ENCODE data around the gene NMT1.

NMT1 gene

DNA sequence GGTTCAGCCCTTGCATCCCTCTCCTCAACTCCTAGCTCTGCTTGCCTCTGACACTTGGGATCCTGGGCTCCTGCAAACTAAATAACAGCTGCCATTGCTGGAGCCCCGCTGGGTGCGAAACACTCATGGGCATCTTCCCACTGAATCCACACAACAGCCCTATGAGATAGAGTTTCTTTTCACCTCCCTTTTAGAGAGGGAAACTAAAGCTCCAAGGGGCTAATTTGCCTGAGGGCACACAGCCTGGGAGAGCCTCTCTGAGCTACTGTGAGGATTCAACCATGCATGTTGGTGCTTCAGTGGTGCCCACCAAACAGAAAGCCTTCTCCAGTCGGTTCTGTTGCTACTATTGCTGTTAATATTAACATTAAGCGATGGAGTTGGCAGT, 78.4 kb downstream of the NMT1 start:
- Histone ChIP-seq H3K4me2 (ENCODE audit: insufficient read depth, low read length) (no peak overlapping the region), H3K4me1 (ENCODE audit: insufficient read depth, low read length) (peaks cover 17% of the 10 kb centered on the region), H3K4me3 (ENCODE audit: low read depth in 1 of 2, low read length in 2 of 2) (no peak overlapping the region), H3K79me2 (ENCODE audit: insufficient read depth, low read length) (peaks cover 7% of the 10 kb centered on the region; the same call in 1 of the 2 replicates), H3K27me3 (ENCODE audit: insufficient read depth, low read length, poor library complexity) (no peaks in the 10 kb centered on the region), H2AFZ (ENCODE audit: low read depth, low read length) (no peak overlapping the region), H3K36me3 (ENCODE audit: insufficient read depth, low read length) (peaks cover 11% of the 10 kb centered on the region; the same call in 1 of the 2 replicates), H4K20me1 (ENCODE audit: insufficient read depth, low read length) (no peaks in the 10 kb centered on the region), H3K9ac (ENCODE audit: low read depth, low read length) (no peak overlapping the region), H3K27ac (ENCODE audit: low read length) (no peak overlapping the region), H3K9me3 (ENCODE audit: insufficient read depth, low read length, severe bottlenecking) (no peaks in the 10 kb centered on the region)
- DNase-seq: no peak
- no peak for ATAC-seq (ENCODE audit: insufficient read depth, low read depth)
- TF ChIP-seq, protein P1, sequence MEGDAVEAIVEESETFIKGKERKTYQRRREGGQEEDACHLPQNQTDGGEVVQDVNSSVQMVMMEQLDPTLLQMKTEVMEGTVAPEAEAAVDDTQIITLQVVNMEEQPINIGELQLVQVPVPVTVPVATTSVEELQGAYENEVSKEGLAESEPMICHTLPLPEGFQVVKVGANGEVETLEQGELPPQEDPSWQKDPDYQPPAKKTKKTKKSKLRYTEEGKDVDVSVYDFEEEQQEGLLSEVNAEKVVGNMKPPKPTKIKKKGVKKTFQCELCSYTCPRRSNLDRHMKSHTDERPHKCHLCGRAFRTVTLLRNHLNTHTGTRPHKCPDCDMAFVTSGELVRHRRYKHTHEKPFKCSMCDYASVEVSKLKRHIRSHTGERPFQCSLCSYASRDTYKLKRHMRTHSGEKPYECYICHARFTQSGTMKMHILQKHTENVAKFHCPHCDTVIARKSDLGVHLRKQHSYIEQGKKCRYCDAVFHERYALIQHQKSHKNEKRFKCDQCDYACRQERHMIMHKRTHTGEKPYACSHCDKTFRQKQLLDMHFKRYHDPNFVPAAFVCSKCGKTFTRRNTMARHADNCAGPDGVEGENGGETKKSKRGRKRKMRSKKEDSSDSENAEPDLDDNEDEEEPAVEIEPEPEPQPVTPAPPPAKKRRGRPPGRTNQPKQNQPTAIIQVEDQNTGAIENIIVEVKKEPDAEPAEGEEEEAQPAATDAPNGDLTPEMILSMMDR (IDR thresholded peaks at IDR 0.05; ENCODE audit: borderline replicate concordance, extremely low read depth, low read length, poor library complexity, severe bottlenecking): no peak
- TF ChIP-seq EZH2 (IDR thresholded peaks at IDR 0.05; ENCODE audit: borderline replicate concordance, low read depth, low read length, severe bottlenecking): no peak

DNA sequence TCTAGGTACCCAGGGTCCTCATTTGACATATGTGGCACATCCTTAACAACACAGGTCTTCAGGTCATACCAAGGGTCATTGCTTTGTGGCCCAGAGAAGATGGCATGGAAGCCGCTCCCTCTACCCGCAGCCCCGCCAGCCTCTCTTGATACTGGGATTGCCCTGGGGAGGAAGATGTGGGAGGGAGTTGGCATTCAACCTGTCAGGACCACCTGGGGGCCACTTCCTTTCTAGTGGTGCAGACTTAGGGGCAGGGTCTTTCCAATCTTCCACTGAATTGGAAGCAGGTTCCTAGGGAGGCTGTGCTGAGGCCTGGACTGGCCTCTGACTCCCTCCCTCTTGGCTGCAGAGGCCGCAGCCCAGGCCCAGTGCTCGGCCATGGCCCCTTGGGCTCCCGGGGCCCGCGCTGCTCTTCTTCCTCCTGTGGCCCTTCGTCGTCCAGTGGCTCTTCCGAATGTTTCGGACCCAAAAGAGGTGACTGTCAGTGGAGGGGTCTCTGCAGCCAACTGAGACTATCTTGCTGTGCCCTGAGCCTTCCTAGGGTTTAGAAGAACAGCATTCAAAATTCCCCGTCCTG, 82.1 kb downstream of the NMT1 start:
- TF ChIP-seq, protein P1 (IDR thresholded peaks at IDR 0.05; ENCODE audit: borderline replicate concordance, extremely low read depth, low read length, poor library complexity, severe bottlenecking): no peak
- no peak for TF ChIP-seq EZH2 (IDR thresholded peaks at IDR 0.05; ENCODE audit: borderline replicate concordance, low read depth, low read length, severe bottlenecking)
- ATAC-seq (ENCODE audit: insufficient read depth, low read depth): no peak
- Histone ChIP-seq H3K4me3 (ENCODE audit: low read depth in 1 of 2, low read length in 2 of 2) (no peak overlapping the region), H3K27me3 (ENCODE audit: insufficient read depth, low read length, poor library complexity) (no peaks in the 10 kb centered on the region), H3K4me1 (ENCODE audit: insufficient read depth, low read length) (peaks cover 13% of the 10 kb centered on the region), H3K79me2 (ENCODE audit: insufficient read depth, low read length) (peaks cover 11% of the 10 kb centered on the region), H4K20me1 (ENCODE audit: insufficient read depth, low read length) (no peaks in the 10 kb centered on the region), H3K4me2 (ENCODE audit: insufficient read depth, low read length) (no peak overlapping the region), H3K36me3 (ENCODE audit: insufficient read depth, low read length) (no peaks in the 10 kb centered on the region), H3K9me3 (ENCODE audit: insufficient read depth, low read length, severe bottlenecking) (no peaks in the 10 kb centered on the region), H2AFZ (ENCODE audit: low read depth, low read length) (no peak overlapping the region), H3K27ac (ENCODE audit: low read length) (no peak overlapping the region), H3K9ac (ENCODE audit: low read depth, low read length) (no peak overlapping the region)
- no peak for DNase-seq

GRCh38 chr17:45143767-45144198, 82.7 kb downstream of the NMT1 start:
- ATAC-seq (ENCODE audit: insufficient read depth, low read depth) (no peak), DNase-seq (no peak)
- Histone ChIP-seq H2AFZ (ENCODE audit: low read depth, low read length) (no peak overlapping the region), H3K4me2 (ENCODE audit: insufficient read depth, low read length) (no peak overlapping the region), H4K20me1 (ENCODE audit: insufficient read depth, low read length) (peaks cover 3% of the 10 kb centered on the region; the same call in 1 of the 2 replicates), H3K79me2 (ENCODE audit: insufficient read depth, low read length) (peaks cover 15% of the 10 kb centered on the region), H3K4me3 (ENCODE audit: low read depth in 1 of 2, low read length in 2 of 2) (no peak overlapping the region), H3K9ac (ENCODE audit: low read depth, low read length) (no peak overlapping the region), H3K36me3 (ENCODE audit: insufficient read depth, low read length) (no peaks in the 10 kb centered on the region), H3K27me3 (ENCODE audit: insufficient read depth, low read length, poor library complexity) (no peaks in the 10 kb centered on the region), H3K9me3 (ENCODE audit: insufficient read depth, low read length, severe bottlenecking) (no peaks in the 10 kb centered on the region), H3K4me1 (ENCODE audit: insufficient read depth, low read length) (peaks cover 14% of the 10 kb centered on the region), H3K27ac (ENCODE audit: low read length) (no peak overlapping the region)
- TF ChIP-seq, protein P1 (IDR thresholded peaks at IDR 0.05; ENCODE audit: borderline replicate concordance, extremely low read depth, low read length, poor library complexity, severe bottlenecking): no peak
- no peak for TF ChIP-seq EZH2 (IDR thresholded peaks at IDR 0.05; ENCODE audit: borderline replicate concordance, low read depth, low read length, severe bottlenecking)
